Left renal pelvis (tissue), 4 donors: ENCODE data around the gene LRRC71. TPM values are rescaled to one million over a fixed set of nuclear protein-coding genes. Genes with fewer than 3 reads are reported as not detected.

Experiments
- DNase-seq, 4 donors: peaks; one replicate each; pipeline ENCODE4 v3.0.0-alpha.2; 2013; ENCODE audit warnings: low read depth in 4 of 4, low spot score in 3 of 4
- polyA plus RNA-seq, 4 donors: library from polyadenylated mRNA; unstranded; fragments of 120-200 nt; gene quantifications; one replicate each; pipeline ENCODE4 v1.2.1, GENCODE V29; 2013; ENCODE audit not compliant: insufficient read length in 4 of 4

Gene LRRC71
- polyA plus RNA-seq = 1 to 10 TPM in 1 of 4 donors, under 1 TPM in 3; 0.32 to 1.4 (median 0.71) TPM

DNA sequence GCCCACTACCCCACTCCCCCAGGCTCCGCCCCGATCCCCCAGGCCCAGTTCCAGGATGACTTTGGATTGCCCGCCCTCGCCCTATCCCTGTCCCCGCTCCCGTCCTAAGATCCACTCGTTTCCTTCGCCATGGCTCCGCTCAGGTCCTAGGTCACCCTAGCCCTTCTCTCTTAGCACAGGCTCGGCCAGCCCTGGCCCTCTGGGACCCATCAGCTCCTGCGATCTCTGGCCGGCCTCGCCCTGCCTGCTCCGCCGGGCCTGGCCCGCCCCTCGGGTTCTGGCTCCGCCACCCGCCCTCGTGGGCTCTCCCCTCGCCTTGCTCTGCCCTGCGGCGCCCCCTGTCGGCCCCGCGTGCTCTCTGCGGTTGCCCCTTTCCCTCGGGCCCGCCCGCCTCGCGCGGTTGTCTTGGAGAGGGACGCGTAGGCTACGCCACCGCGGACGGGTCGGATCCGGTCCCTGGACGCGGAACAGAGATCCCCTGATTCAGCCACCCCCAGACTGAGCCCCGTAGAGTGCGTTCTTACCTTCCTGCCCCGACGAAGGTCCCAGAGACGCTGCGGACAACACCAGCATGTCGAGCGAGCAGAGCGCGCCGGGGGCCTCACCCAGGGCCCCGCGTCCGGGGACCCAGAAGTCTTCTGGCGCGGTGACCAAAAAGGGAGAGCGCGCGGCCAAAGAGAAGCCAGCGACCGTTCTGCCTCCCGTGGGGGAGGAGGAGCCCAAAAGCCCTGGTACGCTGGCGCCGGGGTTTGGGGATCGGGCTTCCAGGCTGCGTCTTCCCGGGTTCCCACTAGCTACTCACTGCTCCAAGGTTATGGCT lies at the start of gene LRRC71:
LRRC71 (plus strand) TSS at position 400 of the 820 bp plus-strand sequence; CDS start at position 572, 172 bp downstream.
- DNase-seq = peak in 3 of 4 donors; percentile 58 to 70 (median 69)

GRCh38 chr1:156873659-156874058 lies 46.8 kb upstream of the LRRC71 start:
- no peak for DNase-seq

DNA sequence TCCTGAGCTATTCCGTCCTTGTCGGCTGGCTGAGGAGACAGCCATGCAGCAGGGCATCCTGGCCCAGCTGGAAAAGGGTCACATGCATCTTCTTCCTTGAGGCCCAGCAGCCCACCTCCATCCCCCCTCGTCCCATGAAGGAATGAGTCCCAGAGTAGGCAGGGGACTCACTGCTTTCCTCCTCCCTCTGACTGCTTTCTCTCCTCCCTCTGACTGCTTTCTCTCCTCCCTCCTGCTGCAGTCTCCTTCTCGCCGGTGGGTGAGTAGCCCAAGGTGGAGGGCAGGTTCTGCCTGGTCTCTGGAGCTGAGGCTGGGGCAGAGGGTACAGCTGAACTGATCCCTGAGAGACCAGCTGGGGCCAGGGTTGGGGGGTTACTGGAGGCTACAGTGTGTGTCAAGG lies 46.3 kb upstream of the LRRC71 start:
- DNase-seq = no peak

DNA sequence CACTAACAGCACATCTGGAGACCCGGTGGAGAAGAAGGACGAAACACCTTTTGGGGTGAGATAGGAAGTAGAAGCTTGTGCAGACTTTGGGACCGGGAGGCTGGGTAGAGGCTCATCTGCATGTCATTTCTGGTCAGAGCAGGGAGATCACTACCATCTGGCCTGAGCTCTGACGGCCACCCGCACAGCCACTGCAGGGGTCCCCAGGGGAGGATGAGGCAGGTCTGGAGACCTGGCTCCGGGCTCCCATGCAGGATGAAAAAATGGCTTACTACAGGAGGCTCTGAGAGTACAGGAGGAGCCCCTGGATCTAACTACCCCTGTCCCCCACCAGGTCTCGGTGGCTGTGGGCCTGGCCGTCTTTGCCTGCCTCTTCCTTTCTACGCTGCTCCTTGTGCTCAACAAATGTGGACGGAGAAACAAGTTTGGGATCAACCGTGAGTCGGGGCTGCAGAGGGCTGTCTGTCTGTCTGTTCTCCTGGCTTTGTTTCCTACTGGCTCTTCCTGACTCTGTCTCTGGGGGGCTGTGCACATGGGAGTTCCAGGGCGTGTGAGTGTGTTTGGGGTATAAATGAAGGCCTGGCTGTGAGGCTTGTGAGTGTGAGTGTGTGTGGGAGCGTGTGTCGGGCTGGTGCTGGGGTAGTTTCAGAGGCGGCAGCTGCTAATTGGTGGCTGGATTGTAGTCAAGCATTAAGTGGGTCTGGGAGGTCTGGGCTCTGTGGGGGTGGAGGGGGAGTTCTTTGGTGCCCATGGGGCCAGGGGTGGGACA lies 45.7 kb upstream of the LRRC71 start:
- no peak for DNase-seq

- DNase-seq = no peak
Observed at GRCh38 chr1:156875341-156875615, 45.2 kb upstream of the LRRC71 start.

- no peak for DNase-seq
Observed at GRCh38 chr1:156876281-156876680, 44.2 kb upstream of the LRRC71 start.

GRCh38 chr1:156877433-156878170 lies 42.8 kb upstream of the LRRC71 start:
- DNase-seq = no peak

DNA sequence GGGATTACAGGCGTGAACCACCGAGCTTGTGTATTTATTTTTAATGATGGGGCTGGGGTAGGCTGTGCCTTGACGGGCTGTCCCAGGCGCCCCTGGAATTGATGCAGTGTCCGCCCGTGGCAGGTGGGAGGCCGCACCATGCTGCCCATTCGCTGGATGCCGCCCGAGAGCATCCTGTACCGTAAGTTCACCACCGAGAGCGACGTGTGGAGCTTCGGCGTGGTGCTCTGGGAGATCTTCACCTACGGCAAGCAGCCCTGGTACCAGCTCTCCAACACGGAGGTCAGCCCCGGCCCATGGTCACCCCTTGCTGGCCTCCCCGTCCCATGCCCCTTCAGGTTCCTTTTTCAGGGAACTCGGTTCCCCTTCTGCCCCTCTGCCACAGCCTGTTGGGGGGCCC lies 40.6 kb upstream of the LRRC71 start:
- no peak for DNase-seq

DNA sequence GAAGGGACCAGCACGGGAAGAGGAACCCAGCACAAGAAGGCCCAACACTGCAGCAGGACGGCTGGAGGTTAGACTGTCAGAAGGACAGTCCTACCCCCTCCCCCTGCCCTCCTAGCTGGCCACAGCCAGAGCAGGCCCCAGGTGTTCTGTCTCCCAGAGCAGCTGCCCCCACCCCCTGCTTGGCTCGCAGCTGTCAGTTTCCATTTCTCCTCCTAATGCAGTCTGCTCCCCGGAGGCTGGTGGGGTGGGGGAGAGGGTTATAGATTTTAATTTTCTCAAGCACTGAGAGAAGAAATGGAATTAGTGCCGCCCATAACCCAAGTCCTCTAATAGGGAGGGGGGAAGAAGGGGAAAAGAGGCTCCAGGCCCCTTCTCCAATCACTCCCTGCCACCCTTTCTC lies 40.0 kb upstream of the LRRC71 start:
- DNase-seq = no peak

DNA sequence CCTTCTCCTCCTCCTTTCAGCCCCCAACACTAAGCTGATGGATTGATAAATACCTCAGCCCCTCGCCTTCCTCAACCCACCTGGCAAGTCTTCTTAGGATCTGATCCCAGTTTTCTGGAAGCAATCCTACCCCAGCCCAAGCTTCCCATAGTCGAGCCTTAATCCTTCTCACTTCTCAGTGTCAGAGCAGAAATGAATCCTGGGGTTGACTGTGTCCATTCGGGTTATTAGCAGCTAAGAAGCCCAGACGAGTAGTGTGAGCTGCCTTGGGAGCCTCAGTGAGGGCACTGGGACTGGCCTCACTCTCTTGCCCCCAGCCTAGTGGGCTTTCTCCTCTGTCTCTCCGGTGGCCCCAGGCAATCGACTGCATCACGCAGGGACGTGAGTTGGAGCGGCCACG lies 39.3 kb upstream of the LRRC71 start:
- DNase-seq = no peak

GRCh38 chr1:156881663-156882062 lies 38.8 kb upstream of the LRRC71 start:
- no peak for DNase-seq

DNA sequence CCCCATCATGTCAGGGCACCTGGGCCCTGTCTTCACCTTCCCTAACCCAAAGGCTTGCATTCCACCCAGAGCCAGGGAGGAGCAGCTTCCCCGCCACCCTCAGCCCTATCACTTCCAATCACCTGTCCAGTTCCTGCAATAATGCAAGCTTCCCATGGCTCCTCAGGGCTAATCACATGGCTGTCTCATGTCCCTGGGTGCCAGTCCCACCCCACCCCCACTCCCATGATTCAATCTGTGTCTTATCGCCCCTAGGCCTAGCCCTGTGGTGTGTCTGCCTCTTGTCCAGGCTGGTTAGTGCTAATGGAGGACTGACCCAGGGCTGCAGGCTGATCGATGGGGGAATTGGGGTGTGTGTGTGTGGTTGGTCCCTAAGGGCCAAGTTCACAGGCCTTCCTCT lies 37.9 kb upstream of the LRRC71 start:
- DNase-seq = no peak

GRCh38 chr1:156883919-156884318 lies 36.5 kb upstream of the LRRC71 start:
- no peak for DNase-seq

- DNase-seq = no peak
Observed at GRCh38 chr1:156884560-156885184, 35.8 kb upstream of the LRRC71 start.

- no peak for DNase-seq
Observed at GRCh38 chr1:156885314-156885713, 35.1 kb upstream of the LRRC71 start.

DNA sequence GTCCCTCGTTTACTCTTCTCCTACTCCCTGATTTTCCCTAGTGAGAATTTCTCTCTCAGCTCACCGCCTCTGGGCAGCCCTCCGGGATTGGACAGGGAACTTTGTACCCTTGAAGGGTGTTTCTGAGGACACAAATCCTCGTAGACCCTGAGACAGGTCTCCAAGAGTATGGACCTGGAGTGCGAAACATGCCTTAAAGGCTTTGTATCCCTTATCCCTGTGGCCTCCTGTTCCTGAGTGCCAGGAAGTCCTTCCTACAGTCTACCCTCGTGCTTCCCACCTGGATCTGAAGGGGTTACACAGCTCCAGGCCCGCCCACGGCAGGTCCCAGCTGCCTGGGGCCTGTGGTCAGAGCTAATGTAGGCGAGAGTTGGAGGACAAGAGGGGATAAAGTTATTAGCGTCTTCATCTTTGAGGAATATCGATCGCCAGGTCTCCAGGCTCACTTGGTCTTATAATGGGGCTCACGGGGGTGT lies 34.5 kb upstream of the LRRC71 start:
- DNase-seq = no peak

DNA sequence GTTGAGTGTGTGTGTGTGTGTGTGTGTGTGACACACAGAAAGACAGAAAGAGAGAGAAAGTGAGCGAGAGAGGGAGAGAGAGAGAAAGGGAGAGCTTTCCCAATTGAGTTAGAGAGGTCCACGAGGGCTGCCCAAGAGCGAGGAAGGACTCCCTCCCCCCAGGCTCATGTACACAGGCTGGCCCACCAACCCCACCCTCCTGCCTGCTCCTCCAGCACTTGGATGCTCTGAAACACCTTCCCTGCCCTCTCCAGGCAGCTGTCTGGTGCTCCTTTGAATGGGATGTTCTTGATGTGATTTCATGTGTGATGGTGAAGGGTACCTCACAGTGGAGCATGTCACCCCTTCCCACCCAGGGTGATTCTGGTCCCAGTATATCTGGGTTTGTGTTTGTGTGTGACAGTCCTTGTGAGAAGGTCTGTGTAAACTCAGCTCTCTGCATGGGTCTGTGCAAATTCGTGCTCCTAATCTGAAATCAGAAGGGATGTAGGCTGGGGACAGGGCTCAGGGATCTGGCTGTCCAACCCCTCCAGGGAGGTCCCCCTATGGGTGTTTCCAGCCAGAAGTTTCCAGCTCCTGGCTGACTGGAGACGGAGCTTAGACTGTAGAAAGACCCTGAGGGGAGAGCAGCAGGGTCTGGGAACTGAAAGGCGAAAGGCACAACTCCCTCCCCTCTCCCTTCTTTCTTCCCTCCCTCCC lies 33.7 kb upstream of the LRRC71 start:
- no peak for DNase-seq

DNA sequence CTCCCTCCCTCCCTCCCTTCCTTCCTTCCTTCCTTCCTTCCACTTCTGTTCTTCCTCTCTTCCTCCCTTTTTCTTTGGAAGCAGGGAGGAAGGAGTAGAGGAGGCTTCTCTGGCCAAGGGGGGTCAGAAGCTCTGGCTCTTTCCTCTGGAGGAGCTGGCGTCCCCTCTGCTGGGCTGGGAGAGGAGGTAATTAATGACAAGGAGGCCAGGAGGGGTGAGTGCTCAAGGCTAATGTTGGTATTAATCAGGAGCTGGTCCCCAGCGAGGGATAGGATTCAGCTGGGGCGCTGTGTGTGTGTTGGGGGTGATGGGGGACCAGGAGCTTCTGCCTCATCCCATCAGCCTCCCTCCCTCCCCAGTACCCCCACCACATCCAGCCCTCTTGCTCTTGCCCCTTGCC lies 33.1 kb upstream of the LRRC71 start:
- no peak for DNase-seq

- DNase-seq = no peak
Observed at GRCh38 chr1:156887734-156888133, 32.7 kb upstream of the LRRC71 start.
